NCI-H510A treated with DMSO at 0.1 percent for 48 hours (cell line): ENCODE measurements around the gene IL36G.

Experiments used
- DNase-seq: peaks from one replicate; lab custom pipeline; 2025; lab: John Stamatoyannopoulos, UW

IL36G gene

GRCh38 chr2:112972423-112973086 lies 5.3 kb upstream of the IL36G start:
- no peak for DNase-seq

GRCh38 chr2:112973156-112973555 lies 4.7 kb upstream of the IL36G start:
- no peak for DNase-seq

GRCh38 chr2:112979731-112980130 lies 1.9 kb downstream of the IL36G start:
- no peak for DNase-seq

GRCh38 chr2:112980537-112980936 lies 2.7 kb downstream of the IL36G start:
- no peak for DNase-seq

GRCh38 chr2:112985090-112985489 lies 7.3 kb downstream of the IL36G start:
- no peak for DNase-seq

- DNase-seq: no peak
Measured at GRCh38 chr2:112989611-112990010, 11.8 kb downstream of the IL36G start.

- DNase-seq: no peak
Measured at GRCh38 chr2:112993831-112994230, 16.0 kb downstream of the IL36G start.

- DNase-seq: no peak
Measured at GRCh38 chr2:112994648-112995047, 16.8 kb downstream of the IL36G start.

- DNase-seq: no peak
Measured at GRCh38 chr2:112995346-112995920, 17.6 kb downstream of the IL36G start.

- no peak for DNase-seq
Measured at GRCh38 chr2:112996635-112997034, 18.8 kb downstream of the IL36G start.

- DNase-seq: no peak
Measured at GRCh38 chr2:112997151-112997550, 19.3 kb downstream of the IL36G start.

- no peak for DNase-seq
Measured at GRCh38 chr2:113000436-113000835, 22.6 kb downstream of the IL36G start.

- no peak for DNase-seq
Measured at GRCh38 chr2:113002677-113003076, 24.9 kb downstream of the IL36G start.

- no peak for DNase-seq
Measured at GRCh38 chr2:113005030-113005509, 27.3 kb downstream of the IL36G start, which contains the start of gene IL36A. IL36A (plus strand) TSS chr2:113005459; CDS start chr2:113005872, 413 bp downstream.

- DNase-seq: no peak
Measured at GRCh38 chr2:113007250-113007649, 29.4 kb downstream of the IL36G start.

- no peak for DNase-seq
Measured at GRCh38 chr2:113009622-113010021, 31.8 kb downstream of the IL36G start.

- no peak for DNase-seq
Measured at GRCh38 chr2:113010088-113010487, 32.3 kb downstream of the IL36G start.

- DNase-seq: no peak
Measured at GRCh38 chr2:113011108-113011507, 33.3 kb downstream of the IL36G start.

- no peak for DNase-seq
Measured at GRCh38 chr2:113012436-113013335, 34.9 kb downstream of the IL36G start.

- DNase-seq: no peak
Measured at GRCh38 chr2:113013336-113013661, 35.5 kb downstream of the IL36G start.

- DNase-seq: no peak
Measured at GRCh38 chr2:113014067-113014466, 36.3 kb downstream of the IL36G start.

- DNase-seq: no peak
Measured at GRCh38 chr2:113015042-113015441, 37.2 kb downstream of the IL36G start.

- no peak for DNase-seq
Measured at GRCh38 chr2:113015655-113016054, 37.8 kb downstream of the IL36G start.
